HCT116 (cell line): ENCODE data around the gene SUPT3H. TPM values are rescaled to one million over a fixed set of nuclear protein-coding genes. Genes with fewer than 3 reads are reported as not detected.

Experiments
- ATAC-seq: fragments of 200-7000 bp; cut with Tn5 transposase; 2 replicates; pipeline ENCODE4 v1.9.1; 2020; ENCODE audit warnings: mild to moderate bottlenecking, moderate library complexity
- BruUV-seq: library from RNA; stranded (reverse); fragments of 400-500 nt; replicated peaks from 2 replicates; lab custom pipeline; 2021; lab: Mats Ljungman, UMichigan
- CTCF ChIA-PET: fragments of 300-600 bp; sonication (Branson Sonifier 250); formaldehyde crosslinking; loops from one replicate; lab custom pipeline; 2021; ENCODE audit warnings: antibody characterized with exemption; lab: Charles Lee
- POLR2A ChIA-PET: fragments of 300-600, 350-600 bp; sonication (Branson Sonifier 250); formaldehyde crosslinking; loops from one replicate; lab custom pipeline; 2021; ENCODE audit warnings: antibody characterized with exemption; lab: Charles Lee
- RAD21 ChIA-PET, 2 experiments: fragments of 300-600 bp; sonication (Branson Sonifier 250); formaldehyde crosslinking; loops; one replicate each; lab custom pipeline; 2023; ENCODE audit warnings: low total read pairs in 2 of 2; ENCODE audit not compliant: uncharacterized antibody in 2 of 2, unreplicated experiment in 2 of 2, low non-redundant PET in 1 of 2; lab: Charles Lee
- DNase-seq: peaks from one replicate; pipeline ENCODE4 v3.0.0-alpha.2; 2010; ENCODE audit warnings: low read depth, low spot score
- H2AFZ ChIP-seq: fragments of 200-600 bp; shearing (Covaris generic), sonication (generic); 2 replicates; pipeline ENCODE4 v1.6.1; 2017; ENCODE audit warnings: low read depth, mixed run types, mixed read lengths, antibody characterized with exemption, low read length; ENCODE audit not compliant: poor library complexity, severe bottlenecking
- H3K27ac ChIP-seq: 2 replicates; pipeline ENCODE4 v1.5.1; 2012; ENCODE audit warnings: low read depth, low read length
- H3K27me3 ChIP-seq: fragments of 200-600 bp; sonication (generic); 2 replicates; pipeline ENCODE4 v1.6.1; 2016; ENCODE audit warnings: mixed run types, low read length, mixed read lengths; ENCODE audit not compliant: insufficient read depth
- H3K36me3 ChIP-seq, 2 experiments: fragments of 200-500 bp in 1 of 2; fragments of 200-600 bp in 1 of 2; sonication (Bioruptor generic) in 1 of 2; sonication (generic) in 1 of 2; 2 replicates each; pipeline versions ENCODE4 v1.5.1 to v1.6.1; 2014 to 2016; ENCODE audit warnings: low read length in 2 of 2, inconsistent platforms in 1 of 2, mixed read lengths in 1 of 2, mixed run types in 1 of 2; ENCODE audit not compliant: insufficient read depth in 2 of 2, control insufficient read depth in 1 of 2
- H3K4me1 ChIP-seq, 2 experiments: fragments of 200-600 bp in 1 of 2; sonication (generic) in 1 of 2; 2 replicates each; pipeline versions ENCODE4 v1.5.1 to v1.6.1; 2012 to 2017; ENCODE audit warnings: low read length in 2 of 2, inconsistent platforms in 1 of 2, mild to moderate bottlenecking in 1 of 2, mixed read lengths in 1 of 2, mixed run types in 1 of 2, moderate library complexity in 1 of 2; ENCODE audit not compliant: insufficient read depth in 2 of 2, control insufficient read depth in 1 of 2
- H3K4me2 ChIP-seq: fragments of 200-600 bp; sonication (generic); 2 replicates; pipeline ENCODE4 v1.6.1; 2017; ENCODE audit warnings: mixed run types, low read length, mixed read lengths
- H3K4me3 ChIP-seq, 2 experiments: fragments of 200-600 bp in 1 of 2; sonication (generic) in 1 of 2; replicated peaks in 1 of 2; 2 replicates each; pipeline ENCODE4 v1.5.1; 2011 to 2016; ENCODE audit warnings: low read length in 2 of 2, control low read depth in 1 of 2, low read depth in 1 of 2, mild to moderate bottlenecking in 1 of 2, mixed read lengths in 1 of 2, mixed run types in 1 of 2
- H3K79me2 ChIP-seq: fragments of 200-600 bp; sonication (generic); 2 replicates; pipeline ENCODE4 v1.6.1; 2017; ENCODE audit warnings: mild to moderate bottlenecking, mixed run types, low read length, moderate library complexity, mixed read lengths; ENCODE audit not compliant: insufficient read depth
- H3K9ac ChIP-seq: fragments of 200-600 bp; sonication (generic); 2 replicates; pipeline ENCODE4 v1.6.1; 2016; ENCODE audit warnings: low read length, mixed read lengths
- H3K9me2 ChIP-seq: fragments of 200-600 bp; sonication (generic), shearing (Covaris generic); 2 replicates; pipeline ENCODE4 v1.6.1; 2017; ENCODE audit warnings: mixed run types, mild to moderate bottlenecking, moderate library complexity; ENCODE audit not compliant: insufficient read depth
- H3K9me3 ChIP-seq, 2 experiments: fragments of 200-500 bp in 1 of 2; fragments of 200-600 bp in 1 of 2; sonication (Bioruptor generic) in 1 of 2; sonication (generic) in 1 of 2; 2 replicates each; pipeline ENCODE4 v1.6.1; 2014 to 2017; ENCODE audit warnings: low read length in 2 of 2, mixed read lengths in 2 of 2, inconsistent platforms in 1 of 2, low read depth in 1 of 2, mild to moderate bottlenecking in 1 of 2, mixed run types in 1 of 2, moderate library complexity in 1 of 2; ENCODE audit not compliant: control insufficient read depth in 1 of 2, insufficient read depth in 1 of 2
- H4K20me1 ChIP-seq: fragments of 200-600 bp; sonication (generic), shearing (Covaris generic); 2 replicates; pipeline ENCODE4 v1.6.1; 2017; ENCODE audit warnings: mixed run types, mild to moderate bottlenecking, moderate library complexity; ENCODE audit not compliant: insufficient read depth
- ATF3 ChIP-seq: IDR thresholded peaks from 2 replicates; pipeline ENCODE4 v1.6.1; 2012
- CBX3 ChIP-seq: IDR thresholded peaks from 2 replicates; pipeline ENCODE4 v1.6.1; 2012; ENCODE audit warnings: low read depth
- CTCF ChIP-seq, 3 experiments: fragments of 200-600 bp in 1 of 3; sonication (generic) in 1 of 3; IDR thresholded peaks in 2 of 3; conservative IDR thresholded peaks in 1 of 3; 2 replicates each; pipeline ENCODE4 v1.5.1; 2012 to 2017; ENCODE audit warnings: low read depth in 2 of 3, low read length in 2 of 3, antibody characterized with exemption in 1 of 3, borderline replicate concordance in 1 of 3, control low read depth in 1 of 3, mild to moderate bottlenecking in 1 of 3, mixed read lengths in 1 of 3, mixed run types in 1 of 3, moderate library complexity in 1 of 3; ENCODE audit not compliant: insufficient read depth in 1 of 3
- EGR1 ChIP-seq: IDR thresholded peaks from 2 replicates; pipeline ENCODE4 v1.6.1; 2012; ENCODE audit warnings: low read depth
- ELF1 ChIP-seq: IDR thresholded peaks from 2 replicates; pipeline ENCODE4 v1.6.1; 2012; ENCODE audit warnings: low read depth, borderline replicate concordance
- EZH2phosphoT487 ChIP-seq: fragments of 200-600 bp; IDR thresholded peaks from 2 replicates; pipeline ENCODE4 v1.6.1; 2018; ENCODE audit warnings: antibody characterized with exemption, borderline replicate concordance
- JUND ChIP-seq: IDR thresholded peaks from 2 replicates; pipeline ENCODE4 v1.6.1; 2012
- POLR2A ChIP-seq: IDR thresholded peaks from 2 replicates; pipeline ENCODE4 v1.7.0; 2011; ENCODE audit warnings: borderline replicate concordance; ENCODE audit not compliant: insufficient read depth, insufficient read length; ENCODE audit errors: extremely low read depth
- RAD21 ChIP-seq: IDR thresholded peaks from 2 replicates; pipeline ENCODE4 v1.6.1; 2012; ENCODE audit warnings: low read depth, mild to moderate bottlenecking
- REST ChIP-seq: IDR thresholded peaks from 2 replicates; pipeline ENCODE4 v1.6.1; 2012; ENCODE audit warnings: low read depth
- SRF ChIP-seq: IDR thresholded peaks from 2 replicates; pipeline ENCODE4 v1.6.1; 2012; ENCODE audit warnings: low read depth
- TCF7L2 ChIP-seq: IDR thresholded peaks from 2 replicates; pipeline ENCODE4 v1.7.0; 2011; ENCODE audit warnings: borderline replicate concordance, inconsistent platforms; ENCODE audit not compliant: insufficient read depth, insufficient read length; ENCODE audit errors: extremely low read depth
- ZBTB33 ChIP-seq: IDR thresholded peaks from 2 replicates; pipeline ENCODE4 v1.6.1; 2011; ENCODE audit warnings: mild to moderate bottlenecking, low read length, moderate library complexity; ENCODE audit not compliant: insufficient replicate concordance; ENCODE audit errors: extremely low read depth
- intact Hi-C: fragments of 100-400 bp; cut with micrococcal nuclease; formaldehyde crosslinking; loops from 2 replicates; pipeline ENCODE4 v1.10.0; 2022
- total RNA-seq: library from RNA; stranded (reverse); gene quantifications from one replicate; pipeline ENCODE4 v1.2.1, GENCODE V29; 2021; ENCODE audit not compliant: unreplicated experiment

The SUPT3H gene
- total RNA-seq, 1 experiment from 2014 or later = 7.4 TPM

GRCh38 chr6:44921798-44922197 lies 455.9 kb downstream of the SUPT3H start:
- H2AFZ ChIP-seq = no peak overlapping the region
- CTCF ChIA-PET = no interaction called here
- no peaks in the 10 kb centered on the region for H3K9me3 ChIP-seq
- peaks cover 5 to 10% of the 10 kb centered on the region in 2 experiments for H3K4me1 ChIP-seq
- H3K79me2 ChIP-seq = no peaks in the 10 kb centered on the region
- no peaks in the 10 kb centered on the region for H4K20me1 ChIP-seq
- TF ChIP-seq SRF = no peak
- no peak for TF ChIP-seq ELF1
- TF ChIP-seq POLR2A = no peak
- TF ChIP-seq EZH2phosphoT487 = no peak
- no peak for TF ChIP-seq EGR1
- TF ChIP-seq CTCF (IDR thresholded peaks at IDR 0.05 in 2 of 3, conservative IDR thresholded peaks at IDR 0.05 in 1 of 3; ENCODE audit: borderline replicate concordance in 1 of 3, insufficient read depth in 1 of 3, low read depth in 2 of 3, low read length in 2 of 3) = peak in 1 of 3 experiments; percentile 21; a peak in 1 of 6 replicates
- peak; percentile 33; the same call in 1 of the 2 replicates for TF ChIP-seq RAD21
- no peak for TF ChIP-seq CBX3
- TF ChIP-seq ATF3 = no peak
- no peak for TF ChIP-seq REST
- TF ChIP-seq ZBTB33 = no peak
- no peak for TF ChIP-seq TCF7L2
- TF ChIP-seq JUND = no peak
- no peak overlapping the region for H3K4me3 ChIP-seq
- BruUV-seq = no TSS peak
- no peak overlapping the region for H3K4me2 ChIP-seq
- no peaks in the 10 kb centered on the region for H3K36me3 ChIP-seq
- H3K27me3 ChIP-seq = no peaks in the 10 kb centered on the region
- DNase-seq (no peak), ATAC-seq (peak; percentile 80)
- H3K9me2 ChIP-seq = no peaks in the 10 kb centered on the region
- intact Hi-C loops = no loop called here
- H3K9ac ChIP-seq = no peak overlapping the region
- H3K27ac ChIP-seq = no peak overlapping the region
- POLR2A ChIA-PET = no interaction called here
- RAD21 ChIA-PET = no interaction called here
